HG03095 (cell line): ENCODE results near the gene CNKSR2.

Experiments used
- ATAC-seq: cut with Tn5 transposase; IDR thresholded peaks from one replicate; pipeline ENCODE4 v1.9.1; 2021; ENCODE audit warnings: moderate library complexity; ENCODE audit not compliant: unreplicated experiment

The CNKSR2 gene

GRCh38 chrX:21666679-21667078, 292.5 kb downstream of the CNKSR2 start:
- no peak for ATAC-seq

- ATAC-seq: no peak
These were observed 300.4 kb downstream of the CNKSR2 start for GRCh38 chrX:21674430-21675186.

- ATAC-seq: no peak
These were observed 301.7 kb downstream of the CNKSR2 start for GRCh38 chrX:21675931-21676330.

GRCh38 chrX:21678048-21678612, 303.9 kb downstream of the CNKSR2 start:
- no peak for ATAC-seq

DNA sequence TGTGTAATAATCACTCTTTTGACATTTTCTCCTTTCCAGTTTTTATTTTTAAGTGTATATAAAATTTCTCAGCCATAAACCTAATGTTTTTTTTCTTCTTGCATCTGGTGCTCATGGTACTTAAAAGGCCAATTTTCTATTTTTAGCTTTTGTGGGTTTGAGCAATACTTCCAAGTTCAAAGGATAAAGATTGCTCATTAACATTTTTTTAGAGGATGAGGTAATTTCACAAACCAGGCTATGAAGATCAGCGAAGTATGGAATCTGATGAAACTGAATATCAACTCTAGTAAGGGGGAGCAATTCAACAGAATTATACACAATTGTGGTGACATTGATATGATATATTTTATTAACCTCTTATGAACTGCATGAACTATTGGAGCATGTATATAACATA, 309.7 kb downstream of the CNKSR2 start:
- ATAC-seq: no peak

DNA sequence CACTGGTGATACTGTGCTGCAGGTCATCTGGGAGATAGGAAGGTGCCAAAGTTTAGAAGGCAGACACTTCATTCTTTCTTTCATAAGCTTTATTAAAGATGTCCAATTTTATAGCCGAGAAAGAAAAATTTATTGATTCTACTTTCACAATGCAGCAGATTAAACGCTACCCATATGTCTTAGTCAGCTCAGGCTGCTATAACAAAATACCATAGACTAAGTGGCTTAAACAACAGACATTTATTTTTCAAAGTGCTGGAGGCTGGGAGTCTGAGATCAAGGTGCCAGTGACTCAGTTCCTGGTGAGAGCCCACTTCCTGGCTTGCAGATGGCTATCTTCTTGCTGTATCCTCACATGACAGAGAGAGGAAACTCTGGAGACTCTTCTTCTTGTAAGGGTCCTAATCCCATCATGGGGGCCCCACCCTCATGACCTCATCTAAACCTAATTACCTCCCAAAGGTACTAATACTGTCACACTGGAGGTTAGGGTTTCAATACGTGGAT, 317.3 kb downstream of the CNKSR2 start:
- no peak for ATAC-seq

GRCh38 chrX:21698272-21698671, 324.1 kb downstream of the CNKSR2 start:
- ATAC-seq: no peak

- ATAC-seq: no peak
These were observed 324.9 kb downstream of the CNKSR2 start for GRCh38 chrX:21699136-21699535.

DNA sequence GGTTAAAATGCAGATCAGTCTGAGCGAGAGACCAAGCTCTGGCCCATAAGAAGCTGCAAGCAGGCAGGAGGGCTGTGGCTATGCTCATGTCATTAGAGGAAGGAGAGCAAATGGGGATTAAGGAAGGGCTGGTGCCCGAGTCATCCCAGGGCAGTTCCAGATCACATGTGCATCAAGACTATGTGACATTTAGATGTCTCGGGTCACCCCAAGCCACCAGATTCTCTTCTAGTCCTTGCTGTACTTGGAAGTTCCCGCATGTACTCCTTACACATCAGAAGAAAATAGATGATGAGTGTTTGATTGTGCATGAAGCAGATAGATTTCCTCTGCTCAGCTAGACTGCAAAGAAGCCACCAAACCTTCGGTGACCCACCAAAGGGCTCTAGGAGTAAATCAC, 326.1 kb downstream of the CNKSR2 start:
- no peak for ATAC-seq

GRCh38 chrX:21700967-21701366, 326.7 kb downstream of the CNKSR2 start:
- ATAC-seq: no peak

GRCh38 chrX:21702725-21703124, 328.5 kb downstream of the CNKSR2 start:
- ATAC-seq: no peak
